KG1 (cell line): ENCODE data around the gene SHISAL1.

Source experiments
- DNase-seq: peaks from one replicate; lab custom pipeline; 2025; lab: John Stamatoyannopoulos, UW

The SHISAL1 gene

GRCh38 chr22:44342347-44342956 lies 29.7 kb upstream of the SHISAL1 start:
- no peak for DNase-seq

DNA sequence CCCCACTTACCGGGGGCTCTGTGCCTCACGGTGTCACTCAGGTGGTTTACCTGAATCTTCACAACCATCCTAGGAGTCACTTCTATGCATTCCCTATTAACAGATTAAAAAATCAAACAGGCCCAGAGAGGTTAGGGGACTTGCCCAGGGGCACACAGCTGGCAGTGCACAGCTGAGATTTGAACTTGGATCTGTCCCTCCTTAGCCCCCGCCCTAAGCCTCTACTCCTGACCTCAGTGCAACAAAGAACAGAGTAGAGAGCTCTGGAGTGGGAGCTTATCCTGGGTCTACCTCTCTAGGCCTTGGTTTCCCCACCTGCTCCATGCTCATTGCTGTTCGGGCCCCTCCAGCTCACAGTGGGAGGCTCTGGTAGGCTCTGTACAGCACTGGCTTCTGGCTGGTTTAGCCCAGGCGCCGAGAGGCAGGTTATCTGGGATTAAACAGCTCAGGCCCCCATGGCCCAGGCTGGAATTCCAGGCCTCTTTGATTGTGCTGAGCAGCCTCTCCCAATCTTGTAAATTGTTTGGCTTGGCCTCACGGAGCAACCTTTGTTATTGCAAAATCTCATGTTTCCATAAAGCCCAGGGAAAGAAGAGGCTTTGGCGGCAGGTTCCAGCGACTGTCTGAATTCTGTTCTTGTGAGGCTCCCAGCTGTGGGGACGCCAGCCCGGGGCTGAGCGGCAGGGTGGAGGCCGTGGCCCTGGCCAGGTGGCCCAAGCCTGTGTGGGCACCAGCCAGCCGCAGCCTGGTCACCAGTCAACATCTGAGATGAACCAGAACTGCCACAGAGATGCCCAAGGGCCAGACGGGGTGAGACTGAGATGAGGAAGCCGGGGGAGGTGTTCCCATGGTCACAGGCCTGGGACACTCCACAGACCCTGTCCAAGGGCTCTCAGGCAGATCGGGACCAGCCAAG lies 28.9 kb upstream of the SHISAL1 start:
- DNase-seq, result no peak

- no peak for DNase-seq
Observed at GRCh38 chr22:44340271-44341239, 27.8 kb upstream of the SHISAL1 start.

DNA sequence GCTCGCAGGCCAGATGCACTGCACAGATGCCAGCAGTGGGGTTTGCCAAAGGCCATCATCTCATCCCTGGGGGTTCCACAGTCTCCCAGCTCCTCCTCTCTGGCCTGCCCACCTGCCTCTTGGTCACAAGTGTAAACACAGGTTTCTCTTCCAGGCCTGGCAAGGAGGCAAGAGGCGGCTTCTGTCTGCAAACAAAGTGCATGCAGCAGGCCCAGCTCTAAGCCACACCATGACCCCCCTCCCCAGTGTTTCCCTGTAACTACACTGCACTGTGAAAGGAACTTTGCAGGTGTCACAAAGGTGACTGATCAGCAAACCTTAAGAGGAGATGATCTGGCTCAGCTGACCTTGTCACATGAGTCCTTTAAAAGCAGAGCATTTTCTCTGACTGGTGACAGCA lies 26.2 kb upstream of the SHISAL1 start:
- DNase-seq, result no peak

- DNase-seq, result no peak
Observed at GRCh38 chr22:44338177-44338810, 25.5 kb upstream of the SHISAL1 start.

DNA sequence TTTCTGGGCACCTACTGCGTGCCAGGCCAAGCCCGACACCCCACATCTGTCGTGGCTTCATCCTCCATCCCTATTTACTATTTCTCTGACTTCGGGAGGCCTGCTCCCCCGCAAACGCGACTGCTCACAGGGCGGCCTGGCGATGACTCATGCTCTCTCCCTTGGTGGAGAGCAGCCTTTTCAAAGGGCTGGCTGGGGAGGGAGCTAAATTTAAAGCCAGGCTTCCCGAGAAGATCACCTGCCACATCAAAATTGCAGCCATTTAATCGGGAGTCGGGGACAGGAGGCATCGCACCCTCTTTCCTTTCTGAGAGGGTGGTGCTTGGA lies 24.9 kb upstream of the SHISAL1 start:
- DNase-seq, result no peak

DNA sequence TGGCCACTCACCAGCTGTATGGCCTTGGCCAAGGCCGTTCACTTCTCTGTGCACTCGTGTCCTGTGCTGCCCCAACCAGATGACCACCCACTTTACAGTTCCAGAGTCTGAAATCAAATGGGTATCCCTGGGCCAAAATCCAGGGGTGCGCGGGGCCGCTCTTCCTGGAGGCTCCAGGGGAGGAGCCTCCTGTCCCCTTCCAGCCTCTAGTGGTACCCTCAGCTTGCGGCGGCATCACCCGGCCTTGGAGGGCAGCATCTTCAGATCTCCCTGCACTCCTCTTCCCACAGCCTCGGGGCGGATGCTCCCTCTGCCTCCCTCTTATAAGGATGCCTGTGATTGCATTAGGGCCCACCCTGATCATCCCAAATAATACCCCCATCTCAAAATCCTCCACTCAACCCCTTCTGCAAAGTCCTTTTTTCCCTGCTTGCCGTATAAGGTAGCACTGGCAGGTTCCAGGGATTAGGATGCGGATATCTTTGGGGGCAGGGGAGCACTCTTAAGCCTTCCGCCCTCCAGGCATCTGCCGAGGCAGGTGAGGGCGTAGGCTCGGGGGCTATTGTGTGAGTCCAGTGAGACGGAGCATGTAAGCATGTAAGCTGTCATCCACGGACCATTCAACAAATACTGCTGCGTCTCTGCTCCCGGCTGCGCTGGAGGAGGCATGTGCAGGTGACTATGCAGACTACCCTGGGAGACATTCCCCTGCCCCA lies 24.4 kb upstream of the SHISAL1 start:
- no peak for DNase-seq

DNA sequence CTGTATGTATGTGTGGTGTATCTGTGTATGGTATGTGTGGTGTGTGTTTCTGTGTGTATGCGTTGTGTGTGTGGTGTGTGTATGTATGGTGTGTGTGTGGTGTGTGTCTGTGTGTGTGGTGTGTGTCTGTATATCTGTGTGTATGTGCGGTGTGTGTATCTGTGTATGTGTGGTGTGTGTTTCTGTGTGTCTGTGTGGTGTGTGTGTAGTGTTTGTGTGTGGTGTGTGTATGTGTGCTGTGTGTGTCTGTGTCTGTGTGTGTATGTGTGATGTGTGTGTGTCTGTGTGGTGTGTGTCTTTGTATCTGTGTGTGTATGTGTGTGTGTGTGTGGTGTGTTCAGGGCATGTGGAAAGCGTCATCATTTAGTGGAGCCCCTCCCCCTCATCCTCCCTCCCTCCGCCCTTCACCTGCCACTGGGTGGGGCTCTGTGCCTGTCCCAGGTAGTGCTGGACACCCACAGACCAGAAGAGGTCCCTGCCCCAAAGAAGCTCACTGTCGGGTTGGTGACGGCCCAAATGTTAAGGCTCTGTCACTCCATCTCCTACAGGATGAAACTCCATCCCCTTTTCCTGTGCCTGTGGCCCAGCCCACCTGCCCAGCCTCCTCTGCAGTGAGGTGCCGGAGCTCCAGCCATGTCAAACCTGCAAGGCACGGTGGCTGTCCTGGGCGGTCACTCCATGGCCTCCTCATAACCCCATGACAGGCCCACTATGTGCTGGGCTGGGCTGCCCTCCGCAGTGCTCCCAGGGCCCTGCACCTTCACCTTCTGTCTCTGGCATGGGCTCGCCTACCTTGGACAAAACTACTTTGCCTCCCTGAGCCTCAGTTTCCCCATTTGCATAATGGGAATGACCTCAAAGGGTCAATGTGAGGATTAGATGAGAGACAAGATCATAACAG lies 23.4 kb upstream of the SHISAL1 start:
- no peak for DNase-seq

DNA sequence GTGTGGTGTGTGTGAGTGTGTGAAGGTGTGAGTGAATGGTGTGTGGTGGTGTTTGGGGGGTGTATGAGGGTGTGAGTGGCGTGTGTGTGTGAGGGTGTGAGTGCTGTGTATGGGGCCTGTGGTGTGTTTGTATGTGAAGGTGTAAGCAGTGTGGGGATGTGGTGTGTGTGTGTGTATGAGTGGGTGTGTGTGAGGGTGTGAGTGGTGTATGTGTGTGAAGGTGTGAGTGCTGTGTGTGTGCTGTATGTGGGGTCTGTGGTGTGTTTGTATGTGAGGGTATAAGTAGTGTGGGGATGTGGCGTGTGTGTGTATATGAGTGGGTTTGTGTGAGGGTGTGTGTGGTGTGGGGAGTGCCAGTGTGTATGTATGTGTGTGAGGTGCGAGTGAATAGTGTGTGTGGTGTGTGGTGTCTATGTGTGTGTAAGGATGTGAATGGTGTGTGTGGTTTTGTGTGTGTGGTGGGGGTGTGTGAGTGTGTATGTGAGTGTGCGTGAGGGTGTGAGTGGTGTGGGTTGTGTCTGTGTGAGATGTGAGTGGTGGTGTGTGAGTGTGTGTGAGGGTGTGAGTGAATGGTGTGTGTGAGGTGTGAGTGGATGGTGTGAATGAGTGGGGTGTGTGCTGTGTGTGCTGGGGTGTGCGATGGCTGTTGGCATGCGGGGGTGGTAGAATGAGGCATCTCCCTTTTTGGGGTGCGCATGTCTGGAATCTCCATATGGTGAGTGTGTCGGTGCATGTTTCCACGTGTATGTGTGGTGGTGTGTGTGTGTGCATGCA lies 22.5 kb upstream of the SHISAL1 start:
- no peak for DNase-seq

- no peak for DNase-seq
Observed at GRCh38 chr22:44333847-44334635, 21.3 kb upstream of the SHISAL1 start.

- DNase-seq, result no peak
Observed at GRCh38 chr22:44332946-44333345, 20.2 kb upstream of the SHISAL1 start.

DNA sequence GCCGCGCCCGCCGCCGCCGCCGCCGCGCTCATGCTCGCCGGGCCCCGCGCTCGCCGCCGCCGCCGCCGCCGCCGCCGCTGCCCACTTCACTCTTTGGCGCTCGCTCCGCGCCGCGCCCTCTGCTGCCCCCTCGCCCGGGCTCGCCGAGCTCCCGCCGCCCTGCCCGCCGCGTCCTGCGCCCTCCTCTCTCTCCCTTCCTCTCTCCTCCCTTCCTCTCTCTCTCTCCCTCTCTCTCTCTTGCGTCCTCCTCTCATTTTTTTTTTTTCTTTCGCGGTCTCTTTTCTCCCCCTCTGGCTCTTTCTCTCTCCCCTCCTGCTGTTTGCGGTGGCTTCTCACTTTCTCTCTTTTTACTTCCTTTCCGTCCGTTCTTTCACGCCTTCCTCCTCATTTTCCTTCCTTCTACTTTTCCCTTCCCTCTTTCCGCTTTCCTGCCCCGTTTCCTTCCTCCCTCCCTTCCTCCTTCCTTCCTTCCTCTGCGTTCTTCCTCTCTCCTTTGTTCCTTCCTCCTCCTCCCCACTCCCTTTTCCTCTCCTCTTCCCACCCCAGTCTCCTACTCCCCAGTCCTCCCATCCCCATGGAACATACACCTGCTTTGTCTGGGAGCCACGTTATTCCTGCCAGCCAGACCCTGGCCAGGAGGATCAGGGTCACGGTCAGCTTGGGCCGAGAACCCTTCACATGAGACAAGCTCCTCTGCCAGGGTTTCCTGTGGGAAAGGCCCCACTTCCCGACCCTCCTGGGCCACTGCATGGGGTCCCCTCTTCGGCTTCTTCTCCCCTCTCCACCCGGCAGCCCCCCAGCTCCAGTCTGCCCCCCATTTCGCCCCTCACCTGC lies 19.3 kb upstream of the SHISAL1 start:
- no peak for DNase-seq

- DNase-seq, result no peak
Observed at GRCh38 chr22:44330744-44331660, 18.3 kb upstream of the SHISAL1 start.

GRCh38 chr22:44330188-44330743 lies 17.5 kb upstream of the SHISAL1 start:
- DNase-seq, result no peak

DNA sequence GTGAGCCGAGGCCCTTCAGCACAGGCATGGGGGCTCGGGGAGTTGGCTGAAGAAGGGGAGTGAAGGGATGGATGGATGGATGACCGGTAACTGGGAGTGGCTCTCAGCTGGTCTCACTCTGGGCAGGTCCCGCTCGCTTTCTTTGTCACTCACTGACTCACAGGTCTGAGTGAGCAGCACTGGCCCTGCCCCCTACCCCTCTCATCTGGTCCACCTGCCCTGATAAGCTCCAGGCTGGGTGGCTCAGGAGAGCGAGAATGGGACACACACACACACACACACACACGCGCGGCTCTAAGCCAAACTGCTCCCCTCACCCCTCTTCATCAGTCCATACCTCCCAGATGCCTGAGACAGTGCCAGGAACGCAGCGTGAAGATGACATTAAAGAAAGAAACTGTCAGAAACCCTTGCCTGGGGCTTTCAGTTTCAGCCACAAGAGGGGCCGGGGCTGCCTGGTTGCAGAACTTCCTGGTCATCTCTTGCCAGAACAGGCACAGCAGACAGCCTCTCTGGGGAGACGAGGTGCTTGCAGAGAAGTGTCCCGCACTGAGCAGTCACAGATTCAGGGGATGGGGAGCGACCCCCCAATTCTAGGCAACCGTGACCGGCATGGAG lies 16.5 kb upstream of the SHISAL1 start:
- no peak for DNase-seq

- no peak for DNase-seq
Observed at GRCh38 chr22:44328762-44329161, 16.0 kb upstream of the SHISAL1 start.
